KG1 (cell line): ENCODE results near the gene UNC13B.

ENCODE experiments used
- DNase-seq: peaks from one replicate; lab custom pipeline; 2025; lab: John Stamatoyannopoulos, UW

Gene UNC13B

GRCh38 chr9:35335164-35335563, 173.4 kb downstream of the UNC13B start:
- no peak for DNase-seq

DNA sequence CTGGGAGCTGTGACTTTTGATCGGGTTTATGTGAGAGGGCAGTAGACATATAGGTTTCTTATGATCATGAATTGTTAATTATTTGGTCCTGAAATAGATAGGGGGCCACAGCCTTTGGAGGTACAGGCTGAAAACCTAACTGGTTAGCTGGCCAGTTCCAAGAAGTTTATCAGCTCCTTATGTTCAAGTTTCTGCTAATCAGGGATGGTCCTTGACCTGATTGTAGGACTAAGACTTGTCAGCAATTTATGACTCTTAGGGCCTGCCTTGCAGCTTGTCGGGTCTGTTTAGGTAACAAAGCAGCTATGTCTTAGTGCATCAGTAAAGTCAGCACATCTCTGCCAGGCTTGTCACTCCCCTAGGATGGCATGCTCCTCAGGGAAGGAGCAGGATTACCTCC, 176.3 kb downstream of the UNC13B start:
- DNase-seq: no peak

- DNase-seq: no peak
Measured at GRCh38 chr9:35338561-35339274, 176.9 kb downstream of the UNC13B start.

GRCh38 chr9:35340046-35340445, 178.2 kb downstream of the UNC13B start:
- no peak for DNase-seq

DNA sequence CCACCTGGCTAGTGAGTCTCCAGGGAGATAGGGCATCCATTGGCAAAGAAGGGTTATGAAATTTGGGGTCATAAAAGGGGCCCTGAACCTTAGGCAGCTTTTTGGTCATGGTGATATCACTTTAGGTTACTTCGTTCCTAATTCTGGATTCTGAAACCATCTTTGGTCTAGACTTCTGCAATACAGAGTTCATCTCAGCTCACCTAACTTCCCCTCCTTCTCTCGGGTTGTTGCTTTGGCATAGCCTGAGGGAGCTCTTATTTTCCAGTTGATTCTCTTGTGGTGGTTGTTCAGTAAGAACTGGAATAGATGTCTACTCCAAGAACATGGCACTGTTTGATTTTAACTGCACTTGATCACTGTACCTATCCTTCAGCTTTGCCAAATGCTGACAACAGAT, 179.2 kb downstream of the UNC13B start:
- DNase-seq: no peak

DNA sequence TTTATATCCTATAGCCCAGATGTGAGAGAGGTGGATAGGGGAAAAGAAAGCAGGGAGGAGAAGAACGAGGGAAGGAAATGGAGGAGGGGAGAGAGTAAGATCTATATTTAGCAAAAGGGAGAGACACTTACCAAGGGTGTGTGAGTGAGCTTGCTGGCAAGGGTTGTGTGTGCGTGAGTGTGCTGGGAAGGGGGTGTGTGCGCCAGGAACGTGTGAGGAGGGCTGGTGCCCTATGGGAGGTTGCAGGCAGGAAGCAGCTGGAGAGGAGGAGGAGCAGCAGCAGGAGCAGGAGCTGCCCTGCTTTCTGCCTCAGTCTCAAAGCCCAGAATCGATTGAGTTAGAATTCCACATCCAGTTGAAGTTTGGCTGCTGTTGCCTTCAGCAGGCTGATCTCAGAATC, 179.8 kb downstream of the UNC13B start:
- no peak for DNase-seq

DNA sequence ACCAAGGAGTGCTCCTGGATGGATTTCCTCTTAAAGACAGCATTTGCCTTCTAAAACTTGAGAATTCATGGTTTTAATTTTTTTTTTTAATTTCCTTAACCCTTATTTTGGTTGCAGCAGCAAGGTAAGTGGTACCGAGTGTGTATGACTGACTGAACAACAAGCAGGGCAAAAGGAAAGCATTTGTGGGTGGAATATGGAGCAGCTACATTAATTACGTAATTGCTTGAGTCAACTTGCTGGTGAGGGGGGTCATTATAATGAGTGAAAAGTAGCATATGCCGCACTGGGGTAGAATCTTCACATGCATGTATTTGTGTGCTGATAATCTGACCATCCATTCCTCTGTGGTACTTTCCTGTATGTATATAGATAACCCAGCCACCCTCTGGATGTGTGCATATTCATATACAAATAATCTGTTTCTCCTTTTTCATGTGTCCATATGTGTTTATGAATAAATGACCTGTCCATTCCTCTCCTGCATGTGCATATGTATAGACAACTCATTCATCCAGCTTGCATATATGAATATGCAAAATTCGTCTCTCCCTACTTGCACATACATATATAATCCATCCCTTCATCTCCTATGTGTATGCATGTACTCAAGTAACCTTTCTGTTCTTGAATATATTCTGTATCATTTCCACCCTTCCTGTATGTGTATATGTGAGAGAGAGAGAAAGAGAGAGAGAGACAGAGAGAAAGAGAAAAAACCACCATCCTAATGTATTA, 180.6 kb downstream of the UNC13B start:
- no peak for DNase-seq

- DNase-seq: no peak
Measured at GRCh38 chr9:35348109-35348508, 186.3 kb downstream of the UNC13B start.

GRCh38 chr9:35349287-35349990, 187.6 kb downstream of the UNC13B start:
- no peak for DNase-seq

DNA sequence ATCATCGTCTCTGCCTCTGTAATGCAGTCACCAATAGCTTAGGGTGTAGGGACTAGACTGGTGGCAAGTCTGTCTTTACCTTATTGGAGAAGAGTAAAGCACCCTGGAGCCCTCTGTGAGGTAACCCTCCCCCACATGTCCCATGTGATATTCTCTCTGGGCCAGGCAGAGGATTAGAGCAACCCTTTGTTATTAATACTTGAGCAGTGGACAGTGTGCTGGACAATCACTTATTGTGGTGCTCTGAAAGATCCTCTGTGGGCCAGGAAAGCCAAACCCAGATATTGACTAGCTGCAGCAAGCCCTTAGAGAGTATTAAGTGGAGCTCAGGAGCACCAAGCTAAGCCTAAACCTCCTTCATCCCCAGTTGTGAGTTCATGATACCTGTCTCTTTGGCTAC, 188.4 kb downstream of the UNC13B start:
- no peak for DNase-seq

DNA sequence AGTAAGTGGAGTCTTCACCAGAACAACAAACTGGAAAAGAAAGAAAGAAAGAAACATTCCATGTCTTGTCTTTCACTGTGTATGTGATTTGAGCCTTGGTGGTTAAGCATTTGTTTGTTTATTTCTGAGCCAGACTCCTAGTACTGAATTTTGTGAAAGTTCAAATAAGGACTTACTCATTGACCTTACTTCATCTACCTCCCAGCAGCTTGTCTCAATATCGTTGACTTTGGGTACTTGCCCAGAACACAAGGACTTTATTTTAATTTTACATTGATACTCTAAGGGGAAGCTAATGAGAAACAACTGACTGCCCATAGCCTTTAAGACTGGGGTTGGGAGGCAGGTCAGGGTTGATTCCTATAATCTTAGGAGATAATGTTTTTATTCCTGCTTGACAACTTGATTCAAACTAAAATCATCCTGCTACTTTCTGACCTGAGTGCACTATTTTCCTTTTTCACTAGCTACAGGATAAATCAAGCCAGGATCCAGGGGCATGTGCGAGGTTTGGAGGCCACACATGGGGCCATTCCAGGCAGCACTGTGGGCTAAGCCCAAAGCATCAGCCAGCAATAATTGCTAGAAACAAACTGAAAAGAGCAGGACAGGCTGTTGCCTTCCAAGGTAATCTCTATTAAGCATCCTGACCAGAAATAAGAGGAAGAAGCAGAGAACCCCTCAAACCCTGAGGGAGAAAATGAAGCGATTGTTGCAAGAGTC, 189.2 kb downstream of the UNC13B start:
- no peak for DNase-seq

DNA sequence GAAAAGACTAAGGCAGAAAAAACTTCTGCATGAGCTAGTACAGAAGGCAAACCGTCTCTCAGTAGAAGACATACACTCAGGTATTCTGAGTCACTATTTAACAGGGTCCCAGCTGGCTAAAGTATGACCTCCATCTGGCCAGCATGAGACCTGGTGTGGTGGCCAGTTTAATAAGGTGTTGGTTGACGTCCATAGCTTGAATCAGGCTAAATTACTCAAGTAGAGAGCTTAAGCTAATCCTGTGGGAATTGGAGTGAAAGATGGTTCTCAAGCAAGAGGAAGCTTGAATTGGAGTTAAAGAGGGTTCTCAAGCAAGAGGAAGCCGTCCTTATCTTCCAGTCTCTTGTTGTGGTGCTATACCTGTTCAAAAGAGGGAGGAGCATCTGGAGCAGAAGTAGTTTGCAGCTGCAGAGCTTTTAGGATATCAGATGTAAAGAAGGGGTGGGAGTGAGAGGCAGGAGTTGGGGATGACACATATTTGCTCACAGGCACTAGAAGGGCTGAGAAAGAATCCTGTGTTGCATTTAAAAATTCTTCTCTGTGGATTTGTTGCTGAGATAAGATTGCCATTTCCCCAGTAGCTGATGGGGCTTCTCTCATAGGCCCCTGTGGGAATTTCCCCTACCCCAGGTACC, 192.0 kb downstream of the UNC13B start:
- DNase-seq: no peak

- DNase-seq: no peak
Measured at GRCh38 chr9:35355939-35356338, 194.1 kb downstream of the UNC13B start.

GRCh38 chr9:35357116-35357515, 195.3 kb downstream of the UNC13B start:
- DNase-seq: no peak

GRCh38 chr9:35357826-35358225, 196.0 kb downstream of the UNC13B start:
- no peak for DNase-seq

DNA sequence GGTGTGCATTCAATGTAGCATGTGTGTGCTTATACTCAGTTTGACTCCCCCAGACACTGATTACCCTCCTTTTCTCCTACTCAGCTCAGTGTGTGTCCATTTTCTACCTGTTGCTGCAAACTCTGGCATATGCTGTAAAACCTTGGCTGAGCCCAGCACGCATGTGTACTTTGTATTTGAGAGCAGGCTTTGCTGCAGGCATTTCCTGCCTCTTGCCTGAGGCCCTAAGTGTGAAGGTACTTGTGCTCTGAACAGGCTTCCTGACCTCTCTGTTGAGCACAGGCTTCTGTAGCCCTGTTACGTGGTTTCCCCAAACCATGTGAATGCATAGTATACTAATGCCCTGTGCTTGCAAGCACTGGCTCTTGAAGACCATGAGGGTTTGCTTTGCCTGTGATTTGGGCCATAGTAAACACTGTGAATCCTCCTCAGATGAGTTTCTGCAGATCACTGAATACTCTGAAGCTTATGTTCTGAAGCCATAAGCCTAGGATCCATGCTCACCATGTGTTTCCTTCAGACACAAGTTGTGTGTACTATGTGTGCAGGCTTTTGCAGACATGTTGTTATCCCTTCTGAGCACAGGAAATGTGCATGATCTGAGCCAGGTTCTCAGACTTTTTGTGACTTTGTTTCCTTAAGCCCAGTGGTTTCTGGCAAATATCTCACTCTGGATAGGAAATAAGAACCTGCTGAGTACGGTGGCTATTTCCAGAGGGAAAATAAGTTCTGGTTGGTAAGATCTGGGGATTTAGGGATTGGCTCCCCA, 203.2 kb downstream of the UNC13B start:
- DNase-seq: no peak

DNA sequence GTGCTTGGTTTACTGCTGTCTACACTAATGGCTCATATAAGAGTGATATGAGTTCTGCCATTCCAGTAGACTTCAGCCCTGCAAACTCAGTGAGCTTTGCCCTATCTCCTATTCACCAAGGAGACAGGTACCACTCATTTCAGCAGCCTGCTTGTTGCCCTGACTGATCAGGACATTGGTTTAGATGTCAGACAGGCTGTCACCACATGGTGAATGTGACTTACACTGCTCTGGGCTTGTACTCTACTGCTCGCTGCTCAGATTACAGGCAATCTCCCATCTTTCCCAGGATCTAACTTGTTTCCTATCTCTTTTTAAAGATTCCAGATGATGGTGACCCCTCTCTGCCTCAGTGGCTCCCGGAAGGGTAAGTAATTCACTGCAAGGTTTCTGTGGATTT, 204.8 kb downstream of the UNC13B start:
- no peak for DNase-seq

DNA sequence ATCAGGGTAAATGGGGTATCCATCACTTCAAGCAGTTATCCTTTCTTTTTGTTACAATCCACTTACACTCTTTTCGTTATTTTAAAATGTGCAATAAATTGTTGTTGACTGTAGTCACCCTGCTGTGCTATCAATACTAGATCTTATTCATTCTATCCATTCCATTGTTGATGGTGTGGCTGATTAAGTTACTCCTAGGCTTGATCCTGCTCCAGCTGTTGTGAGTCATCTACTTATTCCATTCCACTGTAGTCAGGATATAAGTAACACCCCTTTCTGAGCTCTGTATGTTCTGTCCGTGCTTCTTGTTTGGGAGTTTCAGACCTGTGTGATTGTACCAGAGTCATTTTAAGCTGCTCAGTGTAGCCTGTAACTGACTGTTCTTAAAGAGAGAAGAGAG, 205.6 kb downstream of the UNC13B start:
- no peak for DNase-seq

DNA sequence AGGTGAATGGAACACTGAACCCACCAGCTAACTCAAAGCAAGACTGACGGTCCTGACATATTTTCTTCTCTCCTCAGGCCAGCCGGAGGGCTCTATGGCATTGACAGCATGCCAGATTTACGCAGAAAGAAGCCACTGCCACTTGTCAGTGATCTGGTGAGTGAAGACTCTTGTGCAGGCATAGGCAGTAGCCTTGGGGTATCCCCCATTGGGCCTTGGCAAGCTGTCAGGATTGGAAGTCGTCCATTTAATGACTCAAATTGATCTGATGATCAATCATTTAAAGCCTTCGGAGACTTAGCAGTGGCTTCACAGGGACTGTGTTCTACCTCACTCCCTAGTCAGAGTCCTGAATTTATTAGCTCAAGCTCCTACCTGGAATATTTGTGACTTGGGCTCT, 208.4 kb downstream of the UNC13B start:
- DNase-seq: no peak

DNA sequence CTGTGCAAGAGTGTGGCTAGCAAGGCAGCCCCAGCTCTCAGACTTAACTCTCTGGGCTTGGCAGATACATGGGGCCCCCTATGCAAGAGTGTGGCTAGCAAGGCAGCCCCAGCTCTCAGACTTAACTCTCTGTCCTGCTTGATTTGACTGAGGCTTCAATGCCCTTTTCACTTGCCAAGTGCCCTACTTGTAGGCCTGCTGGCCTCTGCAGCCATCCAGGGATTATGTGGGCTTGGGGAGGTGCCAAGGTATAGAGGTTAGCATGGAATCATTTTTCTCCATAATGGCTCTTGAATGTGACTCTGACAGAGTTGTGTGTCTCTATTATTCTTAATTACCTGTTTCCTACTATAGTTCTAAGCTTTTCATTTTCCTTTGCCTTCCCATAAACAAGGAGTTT, 212.6 kb downstream of the UNC13B start:
- no peak for DNase-seq

DNA sequence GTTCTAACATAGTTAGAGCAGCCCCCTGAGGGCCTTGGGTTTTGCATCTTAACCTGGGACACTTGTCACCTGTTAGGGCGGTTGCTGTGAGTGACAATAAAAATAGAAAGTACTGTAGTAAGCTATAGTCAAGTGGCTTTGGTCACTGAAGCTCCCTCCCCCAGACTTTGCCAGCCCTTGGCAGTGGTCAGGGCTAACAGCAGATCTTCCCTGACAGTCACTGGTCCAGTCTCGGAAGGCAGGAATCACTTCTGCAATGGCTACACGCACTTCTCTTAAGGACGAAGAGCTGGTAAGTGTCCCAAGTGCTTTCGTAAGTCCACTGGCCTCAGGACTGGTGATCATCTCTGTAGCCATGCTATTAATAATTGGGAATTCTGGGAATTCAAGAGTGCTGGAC, 213.1 kb downstream of the UNC13B start:
- no peak for DNase-seq
